HepG2 (cell line): ENCODE measurements around the gene SNCG. TPM values are rescaled to one million over a fixed set of nuclear protein-coding genes. Genes with fewer than 3 reads are reported as not detected.

Experiments used
- ATAC-seq: fragments of 200-7000 bp; cut with Tn5 transposase; 3 replicates; pipeline ENCODE4 v1.9.1; 2020; ENCODE audit warnings: mild to moderate bottlenecking, moderate library complexity
- BruUV-seq: library from RNA; stranded (reverse); fragments of 400-500 nt; replicated peaks from 2 replicates; lab custom pipeline; 2021; lab: Mats Ljungman, UMichigan
- CTCF ChIA-PET: fragments of 300-600 bp; formaldehyde crosslinking; extraction: SDS; loops from one replicate; lab custom pipeline; 2021; ENCODE audit warnings: low total read pairs, inconsistent platforms, low intra/inter-chr PET ratio; lab: Yijun Ruan, JAX
- POLR2A ChIA-PET: fragments of 350-600 bp; sonication (Branson Sonifier 250); formaldehyde crosslinking; loops from one replicate; lab custom pipeline; 2020; ENCODE audit warnings: antibody characterized with exemption, inconsistent platforms; lab: Yijun Ruan, JAX
- DNase-seq: peaks from one replicate; pipeline ENCODE4 v3.0.0-alpha.2; 2015; ENCODE audit warnings: low spot score
- FAIRE-seq: peaks from 3 replicates; lab custom pipeline; 2011; peaks lifted over from hg19 to GRCh38; lab: Jason Lieb, UNC
- H2AFZ ChIP-seq: one replicate; pipeline ENCODE4 v1.6.1; 2011; ENCODE audit warnings: low read length, inconsistent platforms
- H3K27ac ChIP-seq: fragments of 300-600 bp; 3 replicates; pipeline ENCODE4 v1.8.0; 2011; ENCODE audit warnings: mixed run types, mild to moderate bottlenecking, mixed read lengths, low read length, inconsistent platforms; ENCODE audit not compliant: insufficient read depth; ENCODE audit errors: extremely low read length
- H3K27me3 ChIP-seq, 2 experiments: fragments of 200-600 bp in 1 of 2; 2 replicates in 1 of 2; 3 replicates in 1 of 2; pipeline versions ENCODE4 v1.6.0 to v1.8.0; 2011; ENCODE audit warnings: low read length in 2 of 2, mild to moderate bottlenecking in 2 of 2, moderate library complexity in 2 of 2, inconsistent platforms in 1 of 2; ENCODE audit not compliant: insufficient read depth in 2 of 2, control insufficient read depth in 1 of 2
- H3K36me3 ChIP-seq, 2 experiments: fragments of 200-600 bp in 1 of 2; replicated peaks in 1 of 2; 2 replicates in 1 of 2; 3 replicates in 1 of 2; pipeline versions ENCODE4 v1.5.1 to v1.8.0; 2011; ENCODE audit warnings: low read length in 2 of 2, inconsistent platforms in 1 of 2; ENCODE audit not compliant: insufficient read depth in 2 of 2, control insufficient read depth in 1 of 2
- H3K4me1 ChIP-seq: 2 replicates; pipeline ENCODE4 v1.5.1; 2012; ENCODE audit warnings: low read length, inconsistent platforms; ENCODE audit not compliant: insufficient read depth
- H3K4me2 ChIP-seq: 2 replicates; pipeline ENCODE4 v1.6.0; 2011; ENCODE audit warnings: low read depth, low read length, inconsistent platforms
- H3K4me3 ChIP-seq, 3 experiments: fragments of 200-600 bp in 1 of 3; sonication (generic), shearing (Covaris generic) in 1 of 3; replicated peaks in 1 of 3; 2 replicates each; pipeline ENCODE4 v1.5.1; 2011 to 2016; ENCODE audit warnings: low read length in 3 of 3, inconsistent platforms in 2 of 3, low read depth in 2 of 3, mild to moderate bottlenecking in 2 of 3, control low read depth in 1 of 3, mixed read lengths in 1 of 3; ENCODE audit not compliant: insufficient read depth in 1 of 3
- H3K79me2 ChIP-seq: one replicate; pipeline ENCODE4 v1.6.1; 2011; ENCODE audit warnings: low read length, inconsistent platforms; ENCODE audit not compliant: insufficient read depth
- H3K9ac ChIP-seq: 2 replicates; pipeline ENCODE4 v1.6.0; 2011; ENCODE audit warnings: mild to moderate bottlenecking, low read depth, low read length, inconsistent platforms; ENCODE audit not compliant: insufficient read depth
- H3K9me3 ChIP-seq: 2 replicates; pipeline ENCODE4 v1.5.1; 2012; ENCODE audit warnings: mild to moderate bottlenecking, low read length
- H4K20me1 ChIP-seq: 2 replicates; pipeline ENCODE4 v1.6.0; 2011; ENCODE audit warnings: inconsistent platforms, mild to moderate bottlenecking, low read length, moderate library complexity; ENCODE audit not compliant: insufficient read depth
- PHF20 ChIP-seq: sonication (generic); formaldehyde crosslinking; IDR thresholded peaks from 2 replicates; pipeline ENCODE4 v1.5.0; 2020; ENCODE audit warnings: mild to moderate bottlenecking, missing genetic modification reagents
- SRSF9 ChIP-seq: fragments of 200-400 bp; formaldehyde crosslinking; IDR thresholded peaks from 2 replicates; pipeline ENCODE4 v1.6.1; 2018; ENCODE audit warnings: borderline replicate concordance, mild to moderate bottlenecking, low read depth, low read length; ENCODE audit not compliant: insufficient read depth, poor library complexity, severe bottlenecking
- ZBTB2 ChIP-seq: sonication (generic); formaldehyde crosslinking; IDR thresholded peaks from 2 replicates; pipeline ENCODE4 v1.8.0; 2022; ENCODE audit warnings: low read depth, missing genetic modification reagents
- ZNF260 ChIP-seq: sonication (generic); formaldehyde crosslinking; IDR thresholded peaks from 2 replicates; pipeline ENCODE4 v1.4.0; 2020; ENCODE audit warnings: missing genetic modification reagents, low read depth, mild to moderate bottlenecking, borderline replicate concordance
- ZNF615 ChIP-seq: sonication (generic); formaldehyde crosslinking; IDR thresholded peaks from 2 replicates; pipeline ENCODE4 v1.5.0; 2020; ENCODE audit warnings: mild to moderate bottlenecking, missing genetic modification reagents, borderline replicate concordance
- ZNF724P ChIP-seq: sonication (generic); formaldehyde crosslinking; IDR thresholded peaks from 2 replicates; pipeline ENCODE4 v1.8.0; 2022; ENCODE audit warnings: missing genetic modification reagents, borderline replicate concordance
- ZNF790 ChIP-seq: sonication (generic); formaldehyde crosslinking; IDR thresholded peaks from 2 replicates; pipeline ENCODE4 v1.8.0; 2022; ENCODE audit warnings: missing genetic modification reagents, mild to moderate bottlenecking, borderline replicate concordance
- WGBS: methylation state at CpG from one replicate; pipeline ENCODE4 v1.1.6; 2017; ENCODE audit warnings: low lambda C conversion rate; 5-methylcytosine and 5-hydroxymethylcytosine counted together
- in situ Hi-C: cut with HindIII; loops from 2 replicates; pipeline ENCODE4 v1.10.0; 2017; ENCODE audit warnings: low pct_unique_long_range_greater_than_20kb; ENCODE audit not compliant: extremely low pct_ligation_motif_present
- intact Hi-C: fragments of 100-400 bp; cut with micrococcal nuclease; formaldehyde crosslinking; loops from one replicate; pipeline ENCODE4 v1.10.0; 2022; ENCODE audit not compliant: unreplicated experiment
- polyA plus RNA-seq, 8 experiments: library from polyadenylated mRNA; depleted of rRNA in 3 of 8; stranded (reverse) in 7 of 8; unstranded in 1 of 8; fragments of >200 nt; fragmentation: Illumina TruSeq in 4 of 8; extraction: Trizol in 4 of 8; gene quantifications; 2 replicates each; pipeline versions ENCODE4 v1.2.1 to v1.2.3, GENCODE V29; 2011 to 2016; ENCODE audit warnings: low read depth in 4 of 8, missing spikeins in 1 of 8, mixed read lengths in 1 of 8; ENCODE audit not compliant: insufficient read depth in 1 of 8
- total RNA-seq, 5 experiments: library from RNA; depleted of rRNA; stranded (reverse); fragments of >200 nt; fragmentation: Illumina TruSeq; extraction: Trizol; gene quantifications; 2 replicates each; pipeline ENCODE4 v1.2.3, GENCODE V29; 2016; ENCODE audit warnings: low read depth in 1 of 5
- TF ChIP-seq, protein P1 (sequence below): sonication (generic); formaldehyde crosslinking; IDR thresholded peaks from 2 replicates; pipeline ENCODE4 v1.4.0; 2020; ENCODE audit warnings: missing genetic modification reagents
- TF ChIP-seq, protein P2 (sequence below): sonication (generic); formaldehyde crosslinking; IDR thresholded peaks from 2 replicates; pipeline ENCODE4 v1.4.0; 2020; ENCODE audit warnings: missing genetic modification reagents

SNCG gene
- total and polyA plus RNA-seq, 2 of the 13 experiments (the other 11 are each of a cell fraction or from before 2014, with no cell fraction given) = 0.22 to 0.91 TPM

GRCh38 chr10:86914734-86915133 lies 43.7 kb upstream of the SNCG start:
- ATAC-seq = no peak
- in situ Hi-C loops = no loop called here
- H3K9me3 ChIP-seq = no peaks in the 10 kb centered on the region
- H3K4me3 ChIP-seq = no peak overlapping the region
- 100% methylated on average over 1 of the region's 1 CpG for WGBS
- H4K20me1 ChIP-seq = no peaks in the 10 kb centered on the region
- H2AFZ ChIP-seq = no peak overlapping the region
- no peak overlapping the region for H3K4me2 ChIP-seq
- H3K79me2 ChIP-seq = no peaks in the 10 kb centered on the region
- H3K27ac ChIP-seq = no peak overlapping the region
- H3K27me3 ChIP-seq = no peaks in the 10 kb centered on the region
- DNase-seq = no peak
- no peak for TF ChIP-seq ZNF790 (CRISPR knock-in tag)
- TF ChIP-seq ZNF724P (CRISPR knock-in tag) = no peak
- TF ChIP-seq PHF20 (CRISPR knock-in tag) = no peak
- TF ChIP-seq, protein P1, sequence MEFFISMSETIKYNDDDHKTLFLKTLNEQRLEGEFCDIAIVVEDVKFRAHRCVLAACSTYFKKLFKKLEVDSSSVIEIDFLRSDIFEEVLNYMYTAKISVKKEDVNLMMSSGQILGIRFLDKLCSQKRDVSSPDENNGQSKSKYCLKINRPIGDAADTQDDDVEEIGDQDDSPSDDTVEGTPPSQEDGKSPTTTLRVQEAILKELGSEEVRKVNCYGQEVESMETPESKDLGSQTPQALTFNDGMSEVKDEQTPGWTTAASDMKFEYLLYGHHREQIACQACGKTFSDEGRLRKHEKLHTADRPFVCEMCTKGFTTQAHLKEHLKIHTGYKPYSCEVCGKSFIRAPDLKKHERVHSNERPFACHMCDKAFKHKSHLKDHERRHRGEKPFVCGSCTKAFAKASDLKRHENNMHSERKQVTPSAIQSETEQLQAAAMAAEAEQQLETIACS = no peak
- no peak for TF ChIP-seq ZNF615
- TF ChIP-seq SRSF9 = no peak
- intact Hi-C loops = no loop called here
- no TSS peak for BruUV-seq
- FAIRE-seq = no peak
- no peaks in the 10 kb centered on the region for H3K4me1 ChIP-seq
- ChIA-PET POLR2A (no interaction called here), CTCF (no interaction called here)
- H3K9ac ChIP-seq = no peak overlapping the region
- H3K36me3 ChIP-seq = peaks cover 8 to 48% of the 10 kb centered on the region in 2 experiments; a peak in 4 of 5 replicates

DNA sequence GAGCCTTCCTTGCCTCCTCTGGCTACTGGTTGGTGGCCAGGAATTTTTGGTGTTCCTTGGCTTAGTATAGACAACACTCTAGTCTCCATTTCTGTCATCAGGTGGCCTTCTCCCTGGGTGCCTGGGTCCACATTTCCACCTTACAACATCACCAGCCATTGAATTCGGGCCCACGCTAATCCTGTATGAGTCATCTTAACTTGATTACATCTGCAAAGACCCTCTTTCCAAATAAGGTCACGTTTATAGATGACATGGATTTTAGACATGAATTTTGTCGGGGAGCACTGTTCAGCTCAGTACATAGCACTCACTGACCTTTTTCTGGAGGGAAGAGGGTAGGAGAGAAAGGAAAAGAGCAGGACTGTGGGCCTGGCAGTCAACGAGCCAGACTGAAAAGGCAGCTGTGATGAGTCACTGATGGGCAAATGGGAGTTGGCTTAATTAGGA lies 40.4 kb upstream of the SNCG start:
- Histone ChIP-seq H3K4me2 (no peak overlapping the region), H3K9ac (no peak overlapping the region), H3K27ac (no peak overlapping the region), H3K9me3 (no peaks in the 10 kb centered on the region), H3K4me3 (no peak overlapping the region), H3K79me2 (no peaks in the 10 kb centered on the region), H4K20me1 (no peaks in the 10 kb centered on the region), H3K36me3 (peaks cover 16 to 69% of the 10 kb centered on the region in 2 experiments; a peak in 4 of 5 replicates), H3K4me1 (no peaks in the 10 kb centered on the region), H3K27me3 (no peaks in the 10 kb centered on the region), H2AFZ (no peak overlapping the region)
- 88% methylated on average over 5 of the region's 5 CpGs for WGBS
- ChIA-PET POLR2A (no interaction called here), CTCF (no interaction called here)
- no TSS peak for BruUV-seq
- DNase-seq (no peak), FAIRE-seq (no peak), ATAC-seq (no peak)
- in situ Hi-C loops (no loop called here), intact Hi-C loops (no loop called here)
- no peak for TF ChIP-seq ZNF260
- TF ChIP-seq, protein P2, sequence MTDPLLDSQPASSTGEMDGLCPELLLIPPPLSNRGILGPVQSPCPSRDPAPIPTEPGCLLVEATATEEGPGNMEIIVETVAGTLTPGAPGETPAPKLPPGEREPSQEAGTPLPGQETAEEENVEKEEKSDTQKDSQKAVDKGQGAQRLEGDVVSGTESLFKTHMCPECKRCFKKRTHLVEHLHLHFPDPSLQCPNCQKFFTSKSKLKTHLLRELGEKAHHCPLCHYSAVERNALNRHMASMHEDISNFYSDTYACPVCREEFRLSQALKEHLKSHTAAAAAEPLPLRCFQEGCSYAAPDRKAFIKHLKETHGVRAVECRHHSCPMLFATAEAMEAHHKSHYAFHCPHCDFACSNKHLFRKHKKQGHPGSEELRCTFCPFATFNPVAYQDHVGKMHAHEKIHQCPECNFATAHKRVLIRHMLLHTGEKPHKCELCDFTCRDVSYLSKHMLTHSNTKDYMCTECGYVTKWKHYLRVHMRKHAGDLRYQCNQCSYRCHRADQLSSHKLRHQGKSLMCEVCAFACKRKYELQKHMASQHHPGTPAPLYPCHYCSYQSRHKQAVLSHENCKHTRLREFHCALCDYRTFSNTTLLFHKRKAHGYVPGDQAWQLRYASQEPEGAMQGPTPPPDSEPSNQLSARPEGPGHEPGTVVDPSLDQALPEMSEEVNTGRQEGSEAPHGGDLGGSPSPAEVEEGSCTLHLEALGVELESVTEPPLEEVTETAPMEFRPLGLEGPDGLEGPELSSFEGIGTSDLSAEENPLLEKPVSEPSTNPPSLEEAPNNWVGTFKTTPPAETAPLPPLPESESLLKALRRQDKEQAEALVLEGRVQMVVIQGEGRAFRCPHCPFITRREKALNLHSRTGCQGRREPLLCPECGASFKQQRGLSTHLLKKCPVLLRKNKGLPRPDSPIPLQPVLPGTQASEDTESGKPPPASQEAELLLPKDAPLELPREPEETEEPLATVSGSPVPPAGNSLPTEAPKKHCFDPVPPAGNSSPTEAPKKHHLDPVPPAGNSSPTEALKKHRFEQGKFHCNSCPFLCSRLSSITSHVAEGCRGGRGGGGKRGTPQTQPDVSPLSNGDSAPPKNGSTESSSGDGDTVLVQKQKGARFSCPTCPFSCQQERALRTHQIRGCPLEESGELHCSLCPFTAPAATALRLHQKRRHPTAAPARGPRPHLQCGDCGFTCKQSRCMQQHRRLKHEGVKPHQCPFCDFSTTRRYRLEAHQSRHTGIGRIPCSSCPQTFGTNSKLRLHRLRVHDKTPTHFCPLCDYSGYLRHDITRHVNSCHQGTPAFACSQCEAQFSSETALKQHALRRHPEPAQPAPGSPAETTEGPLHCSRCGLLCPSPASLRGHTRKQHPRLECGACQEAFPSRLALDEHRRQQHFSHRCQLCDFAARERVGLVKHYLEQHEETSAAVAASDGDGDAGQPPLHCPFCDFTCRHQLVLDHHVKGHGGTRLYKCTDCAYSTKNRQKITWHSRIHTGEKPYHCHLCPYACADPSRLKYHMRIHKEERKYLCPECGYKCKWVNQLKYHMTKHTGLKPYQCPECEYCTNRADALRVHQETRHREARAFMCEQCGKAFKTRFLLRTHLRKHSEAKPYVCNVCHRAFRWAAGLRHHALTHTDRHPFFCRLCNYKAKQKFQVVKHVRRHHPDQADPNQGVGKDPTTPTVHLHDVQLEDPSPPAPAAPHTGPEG (CRISPR knock-in tag) = no peak
- no peak for TF ChIP-seq ZBTB2 (CRISPR knock-in tag)
